Vagina (tissue), 2 donors: ENCODE data around the gene SMG9.

ENCODE experiments used
- CTCF ChIP-seq, 3 experiments: fragments of 450-650 bp in 2 of 3; fragments of 200-600 bp in 1 of 3; sonication (generic) in 1 of 3; IDR thresholded peaks; one replicate each; pipeline ENCODE4 v1.5.1; 2017 to 2019; ENCODE audit warnings: antibody characterized with exemption in 3 of 3, mild to moderate bottlenecking in 2 of 3, moderate library complexity in 2 of 3
- POLR2A ChIP-seq, 2 donors: fragments of 450-650 bp; IDR thresholded peaks; one replicate each; pipeline ENCODE4 v1.6.1; 2017; ENCODE audit warnings: antibody characterized with exemption in 2 of 2, mild to moderate bottlenecking in 2 of 2, moderate library complexity in 2 of 2
- POLR2AphosphoS5 ChIP-seq, 2 donors: sonication (generic); formaldehyde crosslinking; IDR thresholded peaks; one replicate each; pipeline ENCODE4 v1.9.0; 2017; ENCODE audit warnings: antibody characterized with exemption in 2 of 2, mild to moderate bottlenecking in 2 of 2, low read depth in 1 of 2; ENCODE audit not compliant: insufficient read depth in 1 of 2

- TF ChIP-seq CTCF (IDR thresholded peaks at IDR 0.05): no peak
- TF ChIP-seq POLR2AphosphoS5 (IDR thresholded peaks at IDR 0.05; ENCODE audit: insufficient read depth in 1 of 2, low read depth in 1 of 2): no peak
- TF ChIP-seq POLR2A (IDR thresholded peaks at IDR 0.05): no peak
Observed at GRCh38 chr19:43767818-43768217, 13.1 kb upstream of the SMG9 start.
